ENCODE data around the gene CDC25C. TPM values are rescaled to one million over a fixed set of nuclear protein-coding genes. Genes with fewer than 3 reads are reported as not detected.

Gene CDC25C
- total RNA-seq, 1 experiment from 2014 or later, result 14.1 TPM

DNA sequence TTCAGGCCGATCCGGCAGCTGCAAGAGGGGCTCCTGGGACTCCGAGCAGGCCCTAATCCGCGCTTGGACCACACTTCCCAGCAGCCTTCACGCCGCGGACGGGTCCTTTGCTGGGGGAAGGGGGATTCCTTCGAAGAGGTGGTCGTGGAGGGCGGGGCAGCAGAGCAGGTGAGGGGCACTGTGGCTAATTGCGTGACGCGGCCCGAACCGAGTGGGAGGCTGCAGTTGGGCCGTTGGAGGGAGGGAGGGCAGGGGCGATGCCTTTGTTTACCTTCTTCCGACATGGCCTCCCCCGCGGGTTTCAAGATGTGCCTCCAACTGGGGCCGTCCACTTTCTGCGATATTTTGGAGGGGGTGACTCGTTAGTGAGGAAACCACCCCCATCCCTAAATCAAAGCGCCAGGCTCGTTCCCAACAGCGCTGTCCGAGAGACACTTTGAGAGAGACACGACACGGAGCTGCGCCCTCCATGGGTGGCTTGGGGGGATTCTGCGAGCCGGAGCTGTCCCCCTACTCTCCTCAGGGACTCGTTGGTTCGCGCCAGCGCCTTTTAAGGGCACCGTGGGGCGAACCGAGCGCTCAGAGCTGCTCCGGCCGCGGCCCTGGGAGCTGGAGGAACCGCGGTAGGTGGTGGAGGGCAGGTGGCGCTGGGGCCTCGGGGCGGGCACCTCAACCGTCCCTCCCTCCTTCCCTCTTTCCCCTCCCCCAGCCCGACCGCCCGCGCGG, 6.2 kb upstream of the CDC25C start, which contains the start of gene FAM53C:
Gene FAM53C (plus strand): TSS at position 582 of the 726 bp plus-strand sequence. CDS start 3,070 bp downstream, outside the sequence.
- BruUV-seq (replicated peaks), result no TSS peak
- POLR2A ChIA-PET, result interaction anchor here (0.7 to 1.0 kb wide), 3 partner anchors 12 to 158 kb away, joined by 3 to 6 read pairs (median 4); partner anchors contain the start of genes KDM3B and KIF20A
- DNase-seq (ENCODE audit: low read depth, low spot score) (peak; percentile 91), ATAC-seq (peak; percentile 94)
- intact Hi-C loops (cut with micrococcal nuclease; ENCODE audit: unreplicated experiment) (no loop called here), in situ Hi-C loops (cut with HindIII; ENCODE audit: low pct_unique_long_range_greater_than_20kb, low sequenced_read_pairs) (no loop called here)
- Histone ChIP-seq H3K4me1 (ENCODE audit: control insufficient read depth, insufficient read depth, low read length) (peaks cover 23% of the 10 kb centered on the region), H3K27me3 (ENCODE audit: control insufficient read depth, insufficient read depth, low read length) (no peaks in the 10 kb centered on the region), H3K36me3 (ENCODE audit: control insufficient read depth, insufficient read depth, low read length) (peaks cover 9% of the 10 kb centered on the region), H3K9me3 (ENCODE audit: control insufficient read depth, insufficient read depth, low read depth, low read length) (no peaks in the 10 kb centered on the region), H3K27ac (ENCODE audit: low read length) (peak within 1 kb of the TSS; percentile 98), H3K4me3 (ENCODE audit: low read depth in 2 of 2, low read length in 2 of 2) (peak within 1 kb of the TSS; percentile 88 to 92)
- CTCF ChIA-PET, result interaction anchor here (0.6 to 1.9 kb wide), 3 partner anchors 14 to 44 kb away, joined by 3 to 9 read pairs (median 4); partner anchors contain the start of gene KDM3B
- TF ChIP-seq SIN3A (IDR thresholded peaks at IDR 0.05; ENCODE audit: borderline replicate concordance, insufficient read depth, low read depth, low read length), result peak; percentile 91; the same call in 1 of the 2 replicates
- TF ChIP-seq, protein P1, sequence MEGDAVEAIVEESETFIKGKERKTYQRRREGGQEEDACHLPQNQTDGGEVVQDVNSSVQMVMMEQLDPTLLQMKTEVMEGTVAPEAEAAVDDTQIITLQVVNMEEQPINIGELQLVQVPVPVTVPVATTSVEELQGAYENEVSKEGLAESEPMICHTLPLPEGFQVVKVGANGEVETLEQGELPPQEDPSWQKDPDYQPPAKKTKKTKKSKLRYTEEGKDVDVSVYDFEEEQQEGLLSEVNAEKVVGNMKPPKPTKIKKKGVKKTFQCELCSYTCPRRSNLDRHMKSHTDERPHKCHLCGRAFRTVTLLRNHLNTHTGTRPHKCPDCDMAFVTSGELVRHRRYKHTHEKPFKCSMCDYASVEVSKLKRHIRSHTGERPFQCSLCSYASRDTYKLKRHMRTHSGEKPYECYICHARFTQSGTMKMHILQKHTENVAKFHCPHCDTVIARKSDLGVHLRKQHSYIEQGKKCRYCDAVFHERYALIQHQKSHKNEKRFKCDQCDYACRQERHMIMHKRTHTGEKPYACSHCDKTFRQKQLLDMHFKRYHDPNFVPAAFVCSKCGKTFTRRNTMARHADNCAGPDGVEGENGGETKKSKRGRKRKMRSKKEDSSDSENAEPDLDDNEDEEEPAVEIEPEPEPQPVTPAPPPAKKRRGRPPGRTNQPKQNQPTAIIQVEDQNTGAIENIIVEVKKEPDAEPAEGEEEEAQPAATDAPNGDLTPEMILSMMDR (IDR thresholded peaks at IDR 0.05), result no peak
- TF ChIP-seq TCF7L2 (IDR thresholded peaks at IDR 0.05; ENCODE audit: low read depth, low read length), result peak; percentile 83
- TF ChIP-seq POLR2AphosphoS5 (IDR thresholded peaks at IDR 0.05; ENCODE audit: low read depth, low read length), result peak; percentile 100
- TF ChIP-seq, protein P2, sequence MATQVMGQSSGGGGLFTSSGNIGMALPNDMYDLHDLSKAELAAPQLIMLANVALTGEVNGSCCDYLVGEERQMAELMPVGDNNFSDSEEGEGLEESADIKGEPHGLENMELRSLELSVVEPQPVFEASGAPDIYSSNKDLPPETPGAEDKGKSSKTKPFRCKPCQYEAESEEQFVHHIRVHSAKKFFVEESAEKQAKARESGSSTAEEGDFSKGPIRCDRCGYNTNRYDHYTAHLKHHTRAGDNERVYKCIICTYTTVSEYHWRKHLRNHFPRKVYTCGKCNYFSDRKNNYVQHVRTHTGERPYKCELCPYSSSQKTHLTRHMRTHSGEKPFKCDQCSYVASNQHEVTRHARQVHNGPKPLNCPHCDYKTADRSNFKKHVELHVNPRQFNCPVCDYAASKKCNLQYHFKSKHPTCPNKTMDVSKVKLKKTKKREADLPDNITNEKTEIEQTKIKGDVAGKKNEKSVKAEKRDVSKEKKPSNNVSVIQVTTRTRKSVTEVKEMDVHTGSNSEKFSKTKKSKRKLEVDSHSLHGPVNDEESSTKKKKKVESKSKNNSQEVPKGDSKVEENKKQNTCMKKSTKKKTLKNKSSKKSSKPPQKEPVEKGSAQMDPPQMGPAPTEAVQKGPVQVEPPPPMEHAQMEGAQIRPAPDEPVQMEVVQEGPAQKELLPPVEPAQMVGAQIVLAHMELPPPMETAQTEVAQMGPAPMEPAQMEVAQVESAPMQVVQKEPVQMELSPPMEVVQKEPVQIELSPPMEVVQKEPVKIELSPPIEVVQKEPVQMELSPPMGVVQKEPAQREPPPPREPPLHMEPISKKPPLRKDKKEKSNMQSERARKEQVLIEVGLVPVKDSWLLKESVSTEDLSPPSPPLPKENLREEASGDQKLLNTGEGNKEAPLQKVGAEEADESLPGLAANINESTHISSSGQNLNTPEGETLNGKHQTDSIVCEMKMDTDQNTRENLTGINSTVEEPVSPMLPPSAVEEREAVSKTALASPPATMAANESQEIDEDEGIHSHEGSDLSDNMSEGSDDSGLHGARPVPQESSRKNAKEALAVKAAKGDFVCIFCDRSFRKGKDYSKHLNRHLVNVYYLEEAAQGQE (IDR thresholded peaks at IDR 0.05; ENCODE audit: insufficient read depth in 1 of 2, low read depth in 2 of 2, low read length in 1 of 2), result peak; percentile 43 to 52; a peak in 1 of 4 replicates

DNA sequence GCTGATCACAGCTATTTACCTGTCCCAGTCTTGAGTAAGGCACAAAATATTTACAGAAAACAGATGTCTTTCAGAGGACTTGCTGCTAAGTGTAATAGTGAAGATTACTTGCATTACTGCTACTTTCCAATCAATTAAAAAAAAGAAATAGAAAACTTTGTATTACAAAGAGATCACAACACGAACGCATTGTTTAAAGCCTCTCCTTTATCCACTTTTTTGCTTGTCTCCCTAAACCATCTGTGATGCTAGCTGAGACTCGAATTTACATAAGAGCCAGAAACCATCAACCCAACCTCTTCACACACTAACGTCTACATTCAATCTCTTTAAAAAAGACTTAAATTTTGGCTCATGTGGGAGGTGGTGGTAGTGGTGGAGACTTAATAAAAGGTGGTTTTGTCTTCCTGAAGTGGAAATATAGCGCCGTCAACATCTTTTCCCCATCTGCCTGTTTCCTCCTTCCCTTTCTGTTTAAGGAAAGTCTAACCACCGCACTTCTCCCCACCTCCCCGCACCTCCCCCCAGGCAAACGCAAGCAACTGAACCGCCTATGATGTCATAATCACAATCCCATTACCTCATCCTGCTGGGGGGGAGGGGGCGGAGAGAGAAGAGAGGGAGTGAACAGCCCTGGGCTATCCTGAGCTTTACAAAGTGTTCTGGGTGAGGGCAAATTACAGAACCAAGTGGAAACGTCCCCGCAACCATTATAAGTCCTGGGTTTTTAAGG, 5.5 kb upstream of the CDC25C start:
- ChIA-PET POLR2A (interaction anchor here (0.6 to 1.0 kb wide), 2 partner anchors 12 to 122 kb away, joined by 6 read pairs; no protein-coding TSS in a partner anchor), CTCF (interaction anchor here (0.6 to 1.9 kb wide), 2 partner anchors 15 to 45 kb away, joined by 4 to 9 read pairs; partner anchors contain the start of gene KDM3B)
- DNase-seq (ENCODE audit: low read depth, low spot score) (peak; percentile 90), ATAC-seq (peak; percentile 64)
- no peaks in the 10 kb centered on the region for H3K27me3 ChIP-seq (ENCODE audit: control insufficient read depth, insufficient read depth, low read length)
- H3K27ac ChIP-seq (ENCODE audit: low read length), result peak overlapping the region; percentile 98
- intact Hi-C loops (cut with micrococcal nuclease; ENCODE audit: unreplicated experiment) (no loop called here), in situ Hi-C loops (cut with HindIII; ENCODE audit: low pct_unique_long_range_greater_than_20kb, low sequenced_read_pairs) (no loop called here)
- H3K4me3 ChIP-seq (ENCODE audit: low read depth in 2 of 2, low read length in 2 of 2), result peak overlapping the region; percentile 88 to 92
- TSS peak; percentile 99 for BruUV-seq (replicated peaks)
- H3K9me3 ChIP-seq (ENCODE audit: control insufficient read depth, insufficient read depth, low read depth, low read length), result no peaks in the 10 kb centered on the region
- TF ChIP-seq TCF7L2 (IDR thresholded peaks at IDR 0.05; ENCODE audit: low read depth, low read length) (no peak), SIN3A (IDR thresholded peaks at IDR 0.05; ENCODE audit: borderline replicate concordance, insufficient read depth, low read depth, low read length) (no peak), POLR2AphosphoS5 (IDR thresholded peaks at IDR 0.05; ENCODE audit: low read depth, low read length) (no peak)
- TF ChIP-seq, protein P1 (IDR thresholded peaks at IDR 0.05), result no peak
- TF ChIP-seq, protein P2 (IDR thresholded peaks at IDR 0.05; ENCODE audit: insufficient read depth in 1 of 2, low read depth in 2 of 2, low read length in 1 of 2), result no peak
- H3K4me1 ChIP-seq (ENCODE audit: control insufficient read depth, insufficient read depth, low read length), result peaks cover 23% of the 10 kb centered on the region
- H3K36me3 ChIP-seq (ENCODE audit: control insufficient read depth, insufficient read depth, low read length), result peaks cover 9% of the 10 kb centered on the region; the same call in 1 of the 2 replicates
